ENCODE data around the gene FGD6. TPM values are rescaled to one million over a fixed set of nuclear protein-coding genes. Genes with fewer than 3 reads are reported as not detected.
"Not testable (repeated sequence)": the region's sequence is repeated elsewhere in the genome, so short reads cannot be mapped to it uniquely, and the experiment has no call there.

FGD6 gene
- total RNA-seq, 1 experiment from 2014 or later: 28.3 TPM

DNA sequence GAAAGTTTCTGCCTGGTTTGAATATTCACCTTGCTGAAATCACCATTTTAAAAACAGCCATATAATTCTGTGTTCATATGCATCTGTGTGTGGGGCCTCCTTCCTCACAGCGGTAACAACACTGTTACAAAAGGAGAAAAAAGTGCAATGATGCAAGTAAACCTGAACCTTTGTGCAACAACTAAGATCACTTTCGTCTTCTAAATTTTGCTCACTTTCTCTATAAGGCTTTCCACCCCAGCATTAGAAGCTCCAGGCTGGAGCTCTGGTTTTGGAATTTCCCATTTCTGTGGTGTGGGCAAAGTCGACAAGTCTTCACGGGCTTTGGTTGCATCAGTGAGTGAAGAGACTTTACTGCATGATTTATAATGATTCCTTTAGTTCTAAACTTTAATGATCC lies 18.4 kb downstream of the FGD6 start:
- H3K4me3 ChIP-seq (ENCODE audit: low read depth in 2 of 2, low read length in 2 of 2): peak overlapping the region in 1 of 2 experiments; percentile 32; a peak in 2 of 4 replicates
- no peaks in the 10 kb centered on the region for H3K36me3 ChIP-seq (ENCODE audit: control insufficient read depth, insufficient read depth, low read length)
- intact Hi-C loops (cut with micrococcal nuclease; ENCODE audit: unreplicated experiment): no loop called here
- CTCF ChIA-PET: no interaction called here
- POLR2A ChIA-PET: no interaction called here
- no TSS peak for BruUV-seq (replicated peaks)
- no peak for DNase-seq (ENCODE audit: low read depth, low spot score)
- no peak for ATAC-seq
- no peaks in the 10 kb centered on the region for H3K27me3 ChIP-seq (ENCODE audit: control insufficient read depth, insufficient read depth, low read length)
- H3K4me1 ChIP-seq (ENCODE audit: control insufficient read depth, insufficient read depth, low read length): peaks cover 66% of the 10 kb centered on the region
- in situ Hi-C loops (cut with HindIII; ENCODE audit: low pct_unique_long_range_greater_than_20kb, low sequenced_read_pairs): no loop called here
- TF ChIP-seq, protein P1, sequence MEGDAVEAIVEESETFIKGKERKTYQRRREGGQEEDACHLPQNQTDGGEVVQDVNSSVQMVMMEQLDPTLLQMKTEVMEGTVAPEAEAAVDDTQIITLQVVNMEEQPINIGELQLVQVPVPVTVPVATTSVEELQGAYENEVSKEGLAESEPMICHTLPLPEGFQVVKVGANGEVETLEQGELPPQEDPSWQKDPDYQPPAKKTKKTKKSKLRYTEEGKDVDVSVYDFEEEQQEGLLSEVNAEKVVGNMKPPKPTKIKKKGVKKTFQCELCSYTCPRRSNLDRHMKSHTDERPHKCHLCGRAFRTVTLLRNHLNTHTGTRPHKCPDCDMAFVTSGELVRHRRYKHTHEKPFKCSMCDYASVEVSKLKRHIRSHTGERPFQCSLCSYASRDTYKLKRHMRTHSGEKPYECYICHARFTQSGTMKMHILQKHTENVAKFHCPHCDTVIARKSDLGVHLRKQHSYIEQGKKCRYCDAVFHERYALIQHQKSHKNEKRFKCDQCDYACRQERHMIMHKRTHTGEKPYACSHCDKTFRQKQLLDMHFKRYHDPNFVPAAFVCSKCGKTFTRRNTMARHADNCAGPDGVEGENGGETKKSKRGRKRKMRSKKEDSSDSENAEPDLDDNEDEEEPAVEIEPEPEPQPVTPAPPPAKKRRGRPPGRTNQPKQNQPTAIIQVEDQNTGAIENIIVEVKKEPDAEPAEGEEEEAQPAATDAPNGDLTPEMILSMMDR (IDR thresholded peaks at IDR 0.05): no peak
- no peak for TF ChIP-seq TCF7L2 (IDR thresholded peaks at IDR 0.05; ENCODE audit: low read depth, low read length)
- no peak for TF ChIP-seq SIN3A (IDR thresholded peaks at IDR 0.05; ENCODE audit: borderline replicate concordance, insufficient read depth, low read depth, low read length)
- TF ChIP-seq, protein P2, sequence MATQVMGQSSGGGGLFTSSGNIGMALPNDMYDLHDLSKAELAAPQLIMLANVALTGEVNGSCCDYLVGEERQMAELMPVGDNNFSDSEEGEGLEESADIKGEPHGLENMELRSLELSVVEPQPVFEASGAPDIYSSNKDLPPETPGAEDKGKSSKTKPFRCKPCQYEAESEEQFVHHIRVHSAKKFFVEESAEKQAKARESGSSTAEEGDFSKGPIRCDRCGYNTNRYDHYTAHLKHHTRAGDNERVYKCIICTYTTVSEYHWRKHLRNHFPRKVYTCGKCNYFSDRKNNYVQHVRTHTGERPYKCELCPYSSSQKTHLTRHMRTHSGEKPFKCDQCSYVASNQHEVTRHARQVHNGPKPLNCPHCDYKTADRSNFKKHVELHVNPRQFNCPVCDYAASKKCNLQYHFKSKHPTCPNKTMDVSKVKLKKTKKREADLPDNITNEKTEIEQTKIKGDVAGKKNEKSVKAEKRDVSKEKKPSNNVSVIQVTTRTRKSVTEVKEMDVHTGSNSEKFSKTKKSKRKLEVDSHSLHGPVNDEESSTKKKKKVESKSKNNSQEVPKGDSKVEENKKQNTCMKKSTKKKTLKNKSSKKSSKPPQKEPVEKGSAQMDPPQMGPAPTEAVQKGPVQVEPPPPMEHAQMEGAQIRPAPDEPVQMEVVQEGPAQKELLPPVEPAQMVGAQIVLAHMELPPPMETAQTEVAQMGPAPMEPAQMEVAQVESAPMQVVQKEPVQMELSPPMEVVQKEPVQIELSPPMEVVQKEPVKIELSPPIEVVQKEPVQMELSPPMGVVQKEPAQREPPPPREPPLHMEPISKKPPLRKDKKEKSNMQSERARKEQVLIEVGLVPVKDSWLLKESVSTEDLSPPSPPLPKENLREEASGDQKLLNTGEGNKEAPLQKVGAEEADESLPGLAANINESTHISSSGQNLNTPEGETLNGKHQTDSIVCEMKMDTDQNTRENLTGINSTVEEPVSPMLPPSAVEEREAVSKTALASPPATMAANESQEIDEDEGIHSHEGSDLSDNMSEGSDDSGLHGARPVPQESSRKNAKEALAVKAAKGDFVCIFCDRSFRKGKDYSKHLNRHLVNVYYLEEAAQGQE (IDR thresholded peaks at IDR 0.05; ENCODE audit: insufficient read depth in 1 of 2, low read depth in 2 of 2, low read length in 1 of 2): no peak
- H3K9me3 ChIP-seq (ENCODE audit: control insufficient read depth, insufficient read depth, low read depth, low read length): no peaks in the 10 kb centered on the region
- peak overlapping the region; percentile 98 for H3K27ac ChIP-seq (ENCODE audit: low read length)

DNA sequence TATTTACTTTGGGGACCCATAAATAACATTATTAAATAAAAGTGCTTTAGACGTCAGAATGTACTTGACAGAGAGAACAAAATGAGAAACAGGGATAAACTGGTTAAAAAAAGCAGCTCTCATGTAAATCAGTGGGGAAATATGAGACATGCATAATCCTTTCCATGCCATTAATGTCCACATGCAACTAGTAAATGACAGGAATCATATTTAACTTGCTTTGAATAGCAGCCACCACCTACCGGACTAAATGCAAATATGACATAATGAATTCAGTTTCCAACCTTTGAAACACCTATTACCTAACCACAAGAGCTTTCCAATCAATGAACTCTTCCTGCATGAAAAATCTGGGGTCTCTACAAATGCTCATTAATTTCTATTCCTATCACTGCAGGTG lies 19.6 kb downstream of the FGD6 start:
- intact Hi-C loops (cut with micrococcal nuclease; ENCODE audit: unreplicated experiment) (no loop called here), in situ Hi-C loops (cut with HindIII; ENCODE audit: low pct_unique_long_range_greater_than_20kb, low sequenced_read_pairs) (no loop called here)
- Histone ChIP-seq H3K36me3 (ENCODE audit: control insufficient read depth, insufficient read depth, low read length) (no peaks in the 10 kb centered on the region), H3K4me1 (ENCODE audit: control insufficient read depth, insufficient read depth, low read length) (peaks cover 54% of the 10 kb centered on the region), H3K9me3 (ENCODE audit: control insufficient read depth, insufficient read depth, low read depth, low read length) (no peaks in the 10 kb centered on the region), H3K27ac (ENCODE audit: low read length) (no peak overlapping the region), H3K27me3 (ENCODE audit: control insufficient read depth, insufficient read depth, low read length) (no peaks in the 10 kb centered on the region), H3K4me3 (ENCODE audit: low read depth in 2 of 2, low read length in 2 of 2) (no peak overlapping the region)
- ChIA-PET POLR2A (interaction anchor here (0.7 kb wide), 1 partner anchor 1616 kb away, joined by 3 read pairs; no protein-coding TSS in a partner anchor), CTCF (no interaction called here)
- DNase-seq (ENCODE audit: low read depth, low spot score): no peak
- BruUV-seq (replicated peaks): TSS peak; percentile 7
- no peak for TF ChIP-seq SIN3A (IDR thresholded peaks at IDR 0.05; ENCODE audit: borderline replicate concordance, insufficient read depth, low read depth, low read length)
- TF ChIP-seq POLR2AphosphoS5 (IDR thresholded peaks at IDR 0.05; ENCODE audit: low read depth, low read length): no peak
- no peak for TF ChIP-seq TCF7L2 (IDR thresholded peaks at IDR 0.05; ENCODE audit: low read depth, low read length)
- TF ChIP-seq, protein P1 (IDR thresholded peaks at IDR 0.05): no peak
- TF ChIP-seq, protein P2 (IDR thresholded peaks at IDR 0.05; ENCODE audit: insufficient read depth in 1 of 2, low read depth in 2 of 2, low read length in 1 of 2): no peak
- ATAC-seq: no peak

DNA sequence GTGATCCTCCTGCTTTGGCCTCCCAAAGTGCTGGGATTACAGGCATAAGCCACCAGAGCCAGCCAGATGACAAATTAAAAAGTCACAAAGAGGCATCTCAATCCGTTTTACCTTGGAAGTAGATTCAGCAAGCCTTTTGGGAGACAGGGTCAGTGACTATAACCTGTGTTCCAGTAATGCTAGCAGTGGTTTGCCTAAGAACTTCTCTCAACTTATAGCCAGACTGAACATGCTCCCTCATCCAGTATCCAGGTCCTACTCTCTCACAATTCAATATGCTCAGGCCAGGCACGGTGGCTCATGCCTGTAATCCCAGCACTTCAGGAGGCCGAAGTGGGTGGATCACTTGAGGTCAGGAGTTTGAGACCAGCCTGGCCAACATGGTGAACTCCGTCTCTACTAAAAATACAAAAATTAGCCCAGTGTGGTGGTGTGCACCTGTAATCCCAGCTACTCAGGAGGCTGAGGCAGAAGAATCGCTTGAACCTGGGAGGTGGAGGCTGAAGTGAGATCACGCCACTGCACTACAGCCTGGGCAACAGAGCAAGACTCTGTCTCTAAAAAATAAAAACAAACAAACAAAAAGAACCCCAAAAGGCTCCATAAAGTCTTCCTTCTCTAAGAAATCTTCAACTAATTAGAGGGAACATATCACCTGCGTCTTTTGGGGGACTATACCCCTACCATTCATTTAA lies 20.2 kb downstream of the FGD6 start:
- peak overlapping the region; percentile 3; the same call in 1 of the 2 replicates for H3K27ac ChIP-seq (ENCODE audit: low read length)

More for the DNA sequence above, 20.2 kb downstream of the FGD6 start:
- intact Hi-C loops (cut with micrococcal nuclease; ENCODE audit: unreplicated experiment); H3K36me3 ChIP-seq (ENCODE audit: control insufficient read depth, insufficient read depth, low read length); in situ Hi-C loops (cut with HindIII; ENCODE audit: low pct_unique_long_range_greater_than_20kb, low sequenced_read_pairs); H3K4me3 ChIP-seq (ENCODE audit: low read depth in 2 of 2, low read length in 2 of 2); H3K9me3 ChIP-seq (ENCODE audit: control insufficient read depth, insufficient read depth, low read depth, low read length); BruUV-seq (replicated peaks); DNase-seq (ENCODE audit: low read depth, low spot score); H3K27me3 ChIP-seq (ENCODE audit: control insufficient read depth, insufficient read depth, low read length); POLR2A ChIA-PET: not testable (repeated sequence)
- peaks cover 48% of the 10 kb centered on the region for H3K4me1 ChIP-seq (ENCODE audit: control insufficient read depth, insufficient read depth, low read length)
- CTCF ChIA-PET: interaction anchor here (0.6 kb wide), 1 partner anchor 79 kb away, joined by 4 read pairs; no protein-coding TSS in a partner anchor
- ATAC-seq: 0 out of 2 replicates have a peak, but pooled peaks have one; percentile 26

Data from Panc1 (cell line).